Transverse colon (tissue), 3 donors: Measurements from ENCODE around the gene CYP1B1.

ENCODE experiments used
- EP300 ChIP-seq: sonication (generic); formaldehyde crosslinking; IDR thresholded peaks from one replicate; pipeline ENCODE4 v1.6.1; 2017; ENCODE audit warnings: antibody characterized with exemption, low read depth
- POLR2A ChIP-seq: fragments of 450-650 bp; IDR thresholded peaks from one replicate; pipeline ENCODE4 v1.6.1; 2016; ENCODE audit warnings: antibody characterized with exemption, mild to moderate bottlenecking, moderate library complexity
- TF ChIP-seq, protein P1 (sequence below), 5 experiments: fragments of 200-600 bp in 3 of 5; fragments of 450-650 bp in 2 of 5; sonication (generic) in 3 of 5; IDR thresholded peaks; 1 replicate in 2 of 5; 2 replicates in 3 of 5; pipeline ENCODE4 v1.5.1; 2016 to 2017; ENCODE audit warnings: antibody characterized with exemption in 5 of 5, inconsistent platforms in 3 of 5, mild to moderate bottlenecking in 2 of 5, moderate library complexity in 1 of 5

DNA sequence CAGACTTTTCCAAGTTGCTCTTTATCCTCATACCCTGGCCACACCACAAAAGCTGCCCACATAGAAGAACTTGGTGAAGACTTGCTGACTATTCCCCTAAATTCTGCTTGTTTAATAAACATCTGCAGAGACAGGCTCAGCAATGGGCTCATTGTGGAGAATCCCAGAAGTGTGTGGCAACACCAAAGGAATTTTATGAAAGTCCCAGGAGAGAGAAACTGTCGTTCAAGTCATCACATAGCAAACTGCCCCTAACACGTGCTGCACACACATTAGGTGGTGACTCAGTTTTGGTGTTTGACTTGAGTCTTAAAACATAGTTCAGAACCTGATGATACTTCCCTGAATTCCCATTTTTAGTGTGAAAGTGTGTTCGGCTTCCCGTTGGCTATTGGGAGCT is 38.6 kb downstream of the CYP1B1 start:
- TF ChIP-seq, protein P1, sequence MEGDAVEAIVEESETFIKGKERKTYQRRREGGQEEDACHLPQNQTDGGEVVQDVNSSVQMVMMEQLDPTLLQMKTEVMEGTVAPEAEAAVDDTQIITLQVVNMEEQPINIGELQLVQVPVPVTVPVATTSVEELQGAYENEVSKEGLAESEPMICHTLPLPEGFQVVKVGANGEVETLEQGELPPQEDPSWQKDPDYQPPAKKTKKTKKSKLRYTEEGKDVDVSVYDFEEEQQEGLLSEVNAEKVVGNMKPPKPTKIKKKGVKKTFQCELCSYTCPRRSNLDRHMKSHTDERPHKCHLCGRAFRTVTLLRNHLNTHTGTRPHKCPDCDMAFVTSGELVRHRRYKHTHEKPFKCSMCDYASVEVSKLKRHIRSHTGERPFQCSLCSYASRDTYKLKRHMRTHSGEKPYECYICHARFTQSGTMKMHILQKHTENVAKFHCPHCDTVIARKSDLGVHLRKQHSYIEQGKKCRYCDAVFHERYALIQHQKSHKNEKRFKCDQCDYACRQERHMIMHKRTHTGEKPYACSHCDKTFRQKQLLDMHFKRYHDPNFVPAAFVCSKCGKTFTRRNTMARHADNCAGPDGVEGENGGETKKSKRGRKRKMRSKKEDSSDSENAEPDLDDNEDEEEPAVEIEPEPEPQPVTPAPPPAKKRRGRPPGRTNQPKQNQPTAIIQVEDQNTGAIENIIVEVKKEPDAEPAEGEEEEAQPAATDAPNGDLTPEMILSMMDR (IDR thresholded peaks at IDR 0.05), result no peak
- TF ChIP-seq EP300 (no peak), POLR2A (no peak)
